ENCODE results near the gene CBFA2T2. TPM values are rescaled to one million over a fixed set of nuclear protein-coding genes. Genes with fewer than 3 reads are reported as not detected.
A peak's percentile ranks its signal among the peaks of the same experiment; 100 is the strongest.

The CBFA2T2 gene
- polyA plus RNA-seq, 3 donors from 2014 or later, result 7.5 to 15.5 (median 11.0) TPM

DNA sequence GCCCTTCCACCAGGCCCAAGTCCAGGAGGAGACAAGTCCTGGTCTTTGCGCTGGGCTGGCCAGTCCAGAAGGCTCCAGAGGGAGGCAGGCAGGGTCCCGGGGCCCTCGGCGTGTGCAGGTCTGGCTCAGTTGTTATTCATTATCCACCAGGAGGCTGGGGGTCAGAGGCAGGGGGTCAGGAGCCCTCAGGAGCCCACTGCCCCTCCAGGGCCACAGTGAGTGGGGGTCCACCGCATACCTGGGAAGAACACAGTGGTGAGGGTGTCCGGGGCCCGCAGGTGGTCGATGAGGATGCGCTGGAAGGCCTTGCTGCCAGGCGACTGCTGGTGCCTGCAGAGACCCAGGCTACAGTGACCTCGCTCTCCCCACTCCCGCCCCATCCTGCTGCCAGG, 167.8 kb downstream of the CBFA2T2 start:
- no peaks in the 10 kb centered on the region for H3K9me3 Mint-ChIP-seq
- H3K27ac Mint-ChIP-seq, result no peak overlapping the region
- H3K4me1 Mint-ChIP-seq, result peaks cover 3% of the 10 kb centered on the region in 2 donors
- peaks cover 1 to 4% (median 3%) of the 10 kb centered on the region in 3 donors for H3K27me3 Mint-ChIP-seq (ENCODE audit: low read depth in 3 of 3)
- no peak overlapping the region for H3K4me3 Mint-ChIP-seq
- DNase-seq, result no peak
- H3K36me3 Mint-ChIP-seq, result no peaks in the 10 kb centered on the region

- Mint-ChIP-seq H3K36me3 (no peaks in the 10 kb centered on the region), H3K4me3 (no peak overlapping the region), H3K4me1 (peaks cover 7% of the 10 kb centered on the region in 2 donors), H3K27me3 (ENCODE audit: low read depth in 3 of 3) (peaks cover 3 to 4% (median 4%) of the 10 kb centered on the region in 3 donors), H3K9me3 (no peaks in the 10 kb centered on the region), H3K27ac (no peak overlapping the region)
- DNase-seq, result no peak
Measured at GRCh38 chr20:33658510-33658909, 168.6 kb downstream of the CBFA2T2 start.

DNA sequence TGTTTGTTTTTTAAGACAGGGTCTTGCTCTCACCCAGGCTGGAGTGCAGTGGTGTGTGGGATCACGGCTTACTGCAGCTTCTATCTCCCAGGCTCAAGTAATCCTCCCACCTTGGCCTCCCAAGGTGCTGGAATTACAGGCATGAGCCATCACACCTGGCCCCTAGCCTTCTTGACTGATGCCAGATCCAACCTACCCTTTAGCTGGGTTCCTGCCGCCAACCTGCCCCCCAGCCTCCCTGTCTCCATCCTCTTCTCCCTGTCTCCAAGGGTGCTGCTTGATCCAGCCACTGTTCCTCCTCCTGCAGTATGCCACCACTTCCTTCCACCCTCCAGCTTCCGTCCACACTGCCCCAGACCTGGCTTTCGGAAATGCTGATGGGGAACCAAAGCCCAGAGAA, 169.0 kb downstream of the CBFA2T2 start:
- DNase-seq, result no peak
- H3K4me1 Mint-ChIP-seq, result peaks cover 9% of the 10 kb centered on the region in 2 donors
- peak overlapping the region in 1 of 6 donors; percentile 49 for H3K27ac Mint-ChIP-seq
- H3K27me3 Mint-ChIP-seq (ENCODE audit: low read depth in 3 of 3), result peaks cover 3 to 7% (median 4%) of the 10 kb centered on the region in 3 donors
- no peaks in the 10 kb centered on the region for H3K9me3 Mint-ChIP-seq
- H3K4me3 Mint-ChIP-seq, result no peak overlapping the region
- H3K36me3 Mint-ChIP-seq, result no peaks in the 10 kb centered on the region

DNA sequence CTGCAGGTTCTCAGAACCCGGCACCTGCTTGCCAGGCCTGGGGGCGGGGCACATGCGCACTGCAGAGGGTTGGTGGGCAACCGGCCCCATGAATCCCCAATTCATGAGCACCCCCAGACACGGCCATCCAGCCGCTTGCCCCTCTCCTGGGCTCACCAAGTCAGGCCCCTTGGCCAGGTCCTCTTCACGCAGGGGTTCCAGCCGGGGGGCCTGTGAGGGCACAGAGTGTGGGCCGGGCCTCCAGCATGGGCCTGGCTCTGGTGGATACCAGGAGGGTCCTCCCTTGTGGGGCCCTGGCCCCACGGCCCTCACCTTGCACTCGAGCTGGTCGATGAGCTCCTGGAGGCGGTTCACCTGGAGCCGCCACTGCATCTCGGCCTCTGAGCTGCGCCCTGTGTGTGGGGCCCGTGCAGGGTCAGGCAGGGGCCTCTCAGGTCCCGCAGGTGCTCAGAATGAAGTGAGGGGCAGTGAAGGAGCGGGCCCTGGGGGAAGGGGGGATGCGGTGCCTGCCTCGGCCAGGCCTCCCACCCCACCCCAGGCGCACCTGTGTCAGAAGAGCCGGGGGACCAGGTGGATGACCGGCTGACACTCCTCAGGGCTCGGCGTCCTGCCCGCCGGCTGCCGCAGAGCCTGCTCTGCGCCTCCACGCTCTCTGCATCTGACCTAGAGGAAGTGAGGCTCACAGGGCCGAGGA, 169.6 kb downstream of the CBFA2T2 start:
- no peaks in the 10 kb centered on the region for H3K9me3 Mint-ChIP-seq
- H3K4me3 Mint-ChIP-seq, result no peak overlapping the region
- peaks cover 14 to 15% of the 10 kb centered on the region in 2 donors for H3K4me1 Mint-ChIP-seq
- H3K27me3 Mint-ChIP-seq (ENCODE audit: low read depth in 3 of 3), result peaks cover 3 to 7% (median 4%) of the 10 kb centered on the region in 3 donors
- H3K27ac Mint-ChIP-seq, result no peak overlapping the region
- no peaks in the 10 kb centered on the region for H3K36me3 Mint-ChIP-seq
- DNase-seq, result no peak

GRCh38 chr20:33660035-33660684, 170.3 kb downstream of the CBFA2T2 start:
- no peak overlapping the region for H3K27ac Mint-ChIP-seq
- peaks cover 21% of the 10 kb centered on the region in 2 donors for H3K4me1 Mint-ChIP-seq
- no peak for DNase-seq
- no peaks in the 10 kb centered on the region for H3K36me3 Mint-ChIP-seq
- peaks cover 3 to 7% (median 7%) of the 10 kb centered on the region in 3 donors for H3K27me3 Mint-ChIP-seq (ENCODE audit: low read depth in 3 of 3)
- no peaks in the 10 kb centered on the region for H3K9me3 Mint-ChIP-seq
- no peak overlapping the region for H3K4me3 Mint-ChIP-seq

DNA sequence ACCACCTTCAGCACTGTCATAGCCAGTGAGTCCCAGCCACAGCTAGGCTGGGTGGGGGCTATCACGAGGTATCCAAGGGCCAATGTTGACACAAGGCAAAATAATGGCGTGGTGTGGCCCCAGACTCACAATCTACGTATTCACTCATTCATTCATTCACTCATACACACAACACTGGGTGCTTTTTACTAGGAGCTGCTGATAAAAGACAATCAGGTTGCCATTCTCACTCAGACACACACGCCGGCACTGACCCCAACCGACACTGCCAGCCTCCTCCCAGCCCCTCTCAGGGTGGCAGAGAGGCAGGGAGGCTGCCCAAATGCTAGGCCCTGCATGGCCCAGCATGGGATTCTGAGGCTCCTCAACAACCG, 170.8 kb downstream of the CBFA2T2 start:
- no peaks in the 10 kb centered on the region for H3K36me3 Mint-ChIP-seq
- peaks cover 26% of the 10 kb centered on the region in 2 donors for H3K4me1 Mint-ChIP-seq
- no peak for DNase-seq
- no peak overlapping the region for H3K4me3 Mint-ChIP-seq
- H3K27me3 Mint-ChIP-seq (ENCODE audit: low read depth in 3 of 3), result peaks cover 3 to 7% (median 7%) of the 10 kb centered on the region in 3 donors
- H3K9me3 Mint-ChIP-seq, result no peaks in the 10 kb centered on the region
- peak overlapping the region in 1 of 6 donors; percentile 62 for H3K27ac Mint-ChIP-seq

DNA sequence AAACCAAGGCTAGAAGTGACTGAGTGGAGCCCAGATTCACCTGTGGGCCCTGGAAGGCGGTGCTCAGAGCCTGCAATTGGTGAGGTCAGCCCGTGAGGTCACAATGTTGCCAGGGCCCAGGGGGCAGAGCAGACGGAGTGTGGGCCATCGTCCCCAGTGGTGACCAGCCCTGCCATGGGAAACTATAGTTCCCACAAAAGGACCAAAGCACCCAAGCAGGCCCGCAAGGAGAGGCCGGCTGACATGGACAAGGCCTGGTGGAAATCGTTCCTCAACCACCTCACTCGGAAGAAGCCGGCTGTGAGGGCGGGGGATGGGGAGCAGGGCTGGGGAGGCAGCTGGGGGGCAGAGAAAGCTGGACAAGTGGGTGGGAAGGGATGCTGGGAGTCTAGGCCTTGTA, 172.3 kb downstream of the CBFA2T2 start, which contains the start of gene C20orf144:
Gene C20orf144, plus strand, starts transcription at position 156 of the 400 bp plus-strand sequence. Its CDS starts 19 bp downstream, at position 175.
- DNase-seq, result no peak
- Mint-ChIP-seq H3K36me3 (no peaks in the 10 kb centered on the region), H3K27me3 (ENCODE audit: low read depth in 3 of 3) (peaks cover 5 to 10% (median 7%) of the 10 kb centered on the region in 3 donors), H3K9me3 (no peaks in the 10 kb centered on the region), H3K4me1 (peaks cover 34 to 38% of the 10 kb centered on the region in 2 donors), H3K27ac (peak within 1 kb of the TSS; percentile 82 to 92 (median 90)), H3K4me3 (peak within 1 kb of the TSS; percentile 76 to 87 (median 85))

DNA sequence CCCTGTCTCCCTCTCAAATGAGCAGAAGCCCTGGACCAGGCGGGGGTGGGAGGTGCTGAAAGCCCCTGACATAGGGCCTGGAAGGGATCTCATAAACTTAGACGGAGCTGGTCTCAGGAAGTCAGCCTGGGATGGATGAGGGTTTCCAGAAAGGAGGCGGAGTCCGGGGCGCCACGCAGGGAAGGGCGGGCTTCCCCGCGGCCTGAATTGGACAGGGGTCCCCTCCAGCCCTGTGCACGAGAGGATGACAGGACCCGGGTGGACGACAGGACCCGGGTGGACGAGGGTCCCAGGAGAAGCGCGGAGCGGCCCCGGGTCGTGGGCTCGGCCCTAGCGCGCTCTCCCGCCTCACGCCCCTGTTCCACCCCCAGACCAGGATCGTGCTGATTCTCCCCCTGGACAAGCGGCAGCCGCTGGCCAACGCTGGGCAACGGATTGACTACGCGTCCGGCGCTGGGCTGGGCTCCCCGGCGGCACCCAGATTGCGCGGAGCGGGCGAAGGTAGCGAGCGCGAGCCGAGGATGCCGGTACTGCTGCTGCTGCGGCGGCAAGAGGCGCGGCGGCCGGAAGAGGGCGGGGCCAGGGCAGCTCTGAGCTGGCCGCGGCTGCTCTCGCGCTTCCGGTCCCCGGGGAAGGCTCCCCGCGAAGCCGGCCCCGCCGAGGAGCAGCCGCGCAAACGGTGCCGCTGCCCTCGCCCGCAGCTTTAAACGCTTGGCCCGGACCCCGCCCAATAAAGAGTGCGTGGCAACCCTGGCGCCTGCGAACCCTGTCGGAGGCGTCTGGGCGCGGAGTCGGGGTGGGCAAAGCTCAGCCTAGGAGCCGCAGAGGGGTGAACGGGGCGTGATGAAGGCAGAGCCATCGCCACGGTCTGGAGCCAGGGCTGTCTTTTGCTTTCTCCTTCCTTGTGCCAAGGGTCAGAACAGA, 173.5 kb downstream of the CBFA2T2 start:
- Mint-ChIP-seq H3K27me3 (ENCODE audit: low read depth in 3 of 3) (peaks cover 5 to 10% (median 7%) of the 10 kb centered on the region in 3 donors), H3K27ac (peak overlapping the region; percentile 82 to 94 (median 92)), H3K4me1 (peaks cover 39 to 42% of the 10 kb centered on the region in 2 donors), H3K36me3 (no peaks in the 10 kb centered on the region), H3K9me3 (no peaks in the 10 kb centered on the region), H3K4me3 (peak overlapping the region; percentile 76 to 87 (median 85))
- peak; percentile 85 to 88 (median 88) for DNase-seq

- peaks cover 5 to 10% (median 7%) of the 10 kb centered on the region in 3 donors for H3K27me3 Mint-ChIP-seq (ENCODE audit: low read depth in 3 of 3)
- H3K4me1 Mint-ChIP-seq, result peaks cover 39 to 45% of the 10 kb centered on the region in 2 donors
- no peak for DNase-seq
- H3K9me3 Mint-ChIP-seq, result no peaks in the 10 kb centered on the region
- peak overlapping the region; percentile 82 to 94 (median 92) for H3K27ac Mint-ChIP-seq
- no peaks in the 10 kb centered on the region for H3K36me3 Mint-ChIP-seq
- peak overlapping the region; percentile 76 to 87 (median 85) for H3K4me3 Mint-ChIP-seq
Measured at GRCh38 chr20:33664085-33664761, 174.3 kb downstream of the CBFA2T2 start.

DNA sequence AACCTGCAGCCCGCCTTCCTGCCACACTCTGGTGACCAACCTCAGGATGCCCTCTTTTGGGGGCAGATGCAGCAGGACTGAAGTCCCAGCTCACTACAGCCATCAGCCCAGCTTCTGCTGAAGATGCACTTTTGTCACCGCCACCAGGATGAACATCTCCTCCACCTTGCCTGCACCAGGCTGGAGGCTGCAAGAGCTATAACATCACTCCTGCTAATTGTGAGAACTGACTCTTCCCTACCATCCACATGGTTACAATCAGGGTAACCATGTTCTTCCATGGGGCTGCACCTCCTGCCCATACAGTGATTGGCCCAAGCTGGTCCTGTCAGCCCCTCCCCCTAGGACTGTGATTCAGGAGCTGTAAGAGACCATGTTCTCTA, 174.9 kb downstream of the CBFA2T2 start:
- Mint-ChIP-seq H3K27me3 (ENCODE audit: low read depth in 3 of 3) (peaks cover 5 to 10% (median 7%) of the 10 kb centered on the region in 3 donors), H3K36me3 (no peaks in the 10 kb centered on the region), H3K27ac (peak overlapping the region; percentile 82 to 94 (median 92)), H3K4me1 (peaks cover 39 to 45% of the 10 kb centered on the region in 2 donors), H3K4me3 (peak overlapping the region; percentile 76 to 87 (median 85)), H3K9me3 (no peaks in the 10 kb centered on the region)
- DNase-seq, result no peak

DNA sequence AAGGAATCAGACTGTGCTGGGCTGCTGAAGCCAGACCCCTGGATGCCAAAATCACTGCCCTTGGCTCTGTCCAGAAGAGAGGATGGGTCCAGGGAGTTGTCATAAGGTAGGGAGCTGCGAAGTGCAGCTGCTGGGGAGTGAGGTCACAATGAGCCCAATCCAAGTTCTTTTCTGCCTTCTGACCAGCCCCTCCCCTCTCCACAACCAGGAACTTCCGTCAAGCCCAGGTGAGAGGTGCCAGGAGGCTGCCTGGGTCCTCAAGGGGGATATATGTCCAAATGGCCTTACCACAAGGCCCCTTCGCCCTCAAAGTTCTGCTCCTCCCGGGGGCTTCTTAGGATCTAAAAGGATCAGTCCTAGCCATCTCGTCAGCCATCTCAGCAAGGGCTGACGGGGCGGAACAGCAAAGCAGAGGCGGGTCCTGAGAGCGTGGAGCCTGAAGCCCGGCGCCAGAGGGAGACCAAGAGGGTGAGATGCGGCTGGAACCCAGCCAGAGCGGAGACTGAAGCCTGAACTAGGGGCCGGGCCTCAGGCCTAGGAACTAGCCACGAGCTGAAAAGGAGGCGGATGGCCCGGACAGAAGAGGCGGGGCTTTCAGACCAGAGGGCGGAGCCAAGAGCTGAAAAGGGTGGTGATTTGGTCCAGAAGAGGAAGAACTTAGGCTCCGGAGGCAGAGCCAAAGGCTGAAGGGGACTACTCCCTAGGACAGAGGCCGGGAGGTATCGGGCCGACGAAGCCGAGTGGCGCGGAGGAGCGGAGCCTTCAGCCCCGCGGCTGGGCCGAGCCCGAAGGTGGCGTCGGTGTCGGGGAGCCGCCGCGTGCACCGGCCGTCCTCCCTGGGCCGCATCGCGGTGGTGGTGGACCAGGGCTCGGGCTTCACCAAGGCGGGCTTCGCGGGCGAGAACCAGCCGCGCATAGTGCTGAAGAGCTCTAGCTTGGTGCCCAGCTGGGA, 176.7 kb downstream of the CBFA2T2 start, which contains the start of gene ACTL10:
Gene ACTL10, plus strand, starts transcription at position 651 of the 952 bp plus-strand sequence. CDS start 555 bp downstream, outside the sequence.
- DNase-seq, result peak; percentile 87 to 91 (median 87)
- no peaks in the 10 kb centered on the region for H3K36me3 Mint-ChIP-seq
- H3K4me3 Mint-ChIP-seq, result peak within 1 kb of the TSS; percentile 95 to 99 (median 98)
- peak within 1 kb of the TSS; percentile 88 to 98 (median 95) for H3K27ac Mint-ChIP-seq
- peaks cover 5 to 10% (median 8%) of the 10 kb centered on the region in 3 donors for H3K27me3 Mint-ChIP-seq (ENCODE audit: low read depth in 3 of 3)
- H3K9me3 Mint-ChIP-seq, result no peaks in the 10 kb centered on the region
- peaks cover 39 to 45% of the 10 kb centered on the region in 2 donors for H3K4me1 Mint-ChIP-seq

DNA sequence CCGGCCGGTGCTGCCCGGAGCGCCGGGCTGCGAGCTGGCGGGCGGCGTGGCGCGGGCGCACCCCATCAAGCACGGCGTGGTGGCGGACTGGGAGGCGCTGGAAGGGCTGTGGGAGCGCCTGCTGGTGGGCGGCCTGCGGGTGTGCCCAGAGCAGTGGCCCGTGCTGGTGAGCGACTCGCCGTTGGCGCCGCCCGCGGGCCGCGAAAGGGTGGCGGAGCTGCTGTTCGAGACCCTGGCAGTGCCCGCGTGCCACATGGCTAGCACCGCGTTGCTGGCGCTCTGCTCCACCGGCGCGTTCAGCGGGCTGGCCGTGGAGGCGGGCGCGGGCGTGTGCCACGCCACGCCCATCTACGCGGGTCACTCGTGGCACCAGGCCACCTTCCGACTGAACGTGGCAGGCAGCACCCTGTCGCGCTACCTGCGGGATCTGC, 177.4 kb downstream of the CBFA2T2 start:
- H3K27ac Mint-ChIP-seq, result peak overlapping the region in 4 of 6 donors; percentile 40 to 78 (median 72)
- no peaks in the 10 kb centered on the region for H3K9me3 Mint-ChIP-seq
- peak overlapping the region; percentile 76 to 95 (median 79) for H3K4me3 Mint-ChIP-seq
- no peaks in the 10 kb centered on the region for H3K36me3 Mint-ChIP-seq
- peaks cover 39 to 45% of the 10 kb centered on the region in 2 donors for H3K4me1 Mint-ChIP-seq
- peaks cover 5 to 10% (median 7%) of the 10 kb centered on the region in 3 donors for H3K27me3 Mint-ChIP-seq (ENCODE audit: low read depth in 3 of 3)
- peak; percentile 47 to 54 (median 54) for DNase-seq

All from immature natural killer cell (primary cell).